DND-41 (cell line): ENCODE data around the gene CLN6.

Experiments used
- ATAC-seq: fragments of 200-7000 bp; cut with Tn5 transposase; 3 replicates; pipeline ENCODE4 v1.9.1; 2021; ENCODE audit warnings: low read depth; ENCODE audit not compliant: insufficient read depth
- DNase-seq: peaks from one replicate; pipeline ENCODE4 v3.0.0-alpha.2; 2020
- H2AFZ ChIP-seq: 2 replicates; pipeline ENCODE4 v1.6.0; 2012; ENCODE audit warnings: low read depth, low read length
- H3K27ac ChIP-seq: 2 replicates; pipeline ENCODE4 v1.5.1; 2012; ENCODE audit warnings: low read length, inconsistent platforms
- H3K27me3 ChIP-seq: fragments of 200-600 bp; sonication (generic); 2 replicates; pipeline ENCODE4 v1.6.0; 2012; ENCODE audit warnings: low read length, mild to moderate bottlenecking, inconsistent platforms; ENCODE audit not compliant: insufficient read depth, poor library complexity
- H3K36me3 ChIP-seq: 2 replicates; pipeline ENCODE4 v1.5.1; 2012; ENCODE audit warnings: low read length, inconsistent platforms; ENCODE audit not compliant: insufficient read depth
- H3K4me1 ChIP-seq: 2 replicates; pipeline ENCODE4 v1.5.1; 2012; ENCODE audit warnings: mild to moderate bottlenecking, low read length; ENCODE audit not compliant: insufficient read depth
- H3K4me2 ChIP-seq: 2 replicates; pipeline ENCODE4 v1.6.0; 2012; ENCODE audit warnings: mild to moderate bottlenecking, moderate library complexity, low read length, inconsistent platforms; ENCODE audit not compliant: insufficient read depth
- H3K4me3 ChIP-seq, 2 experiments: fragments of 200-600 bp in 1 of 2; shearing (Covaris generic) in 1 of 2; 2 replicates each; pipeline ENCODE4 v1.5.1; 2012 to 2016; ENCODE audit warnings: inconsistent platforms in 2 of 2, low read length in 2 of 2, mild to moderate bottlenecking in 2 of 2, low read depth in 1 of 2, moderate library complexity in 1 of 2
- H3K79me2 ChIP-seq: 2 replicates; pipeline ENCODE4 v1.6.0; 2012; ENCODE audit warnings: low read length, inconsistent platforms; ENCODE audit not compliant: insufficient read depth
- H3K9ac ChIP-seq: 2 replicates; pipeline ENCODE4 v1.6.0; 2012; ENCODE audit warnings: low read depth, mild to moderate bottlenecking, inconsistent platforms, low read length, moderate library complexity
- H3K9me3 ChIP-seq: 2 replicates; pipeline ENCODE4 v1.5.1; 2012; ENCODE audit warnings: low read length, moderate library complexity, mild to moderate bottlenecking, inconsistent platforms; ENCODE audit not compliant: insufficient read depth, severe bottlenecking
- H4K20me1 ChIP-seq: 2 replicates; pipeline ENCODE4 v1.6.0; 2012; ENCODE audit warnings: low read length; ENCODE audit not compliant: insufficient read depth
- EZH2 ChIP-seq: IDR thresholded peaks from 3 replicates; pipeline ENCODE4 v1.6.1; 2012; ENCODE audit warnings: borderline replicate concordance, low read depth, mild to moderate bottlenecking, moderate library complexity, low read length, inconsistent platforms; ENCODE audit not compliant: severe bottlenecking
- TF ChIP-seq, protein P1 (sequence below): IDR thresholded peaks from 2 replicates; pipeline ENCODE4 v1.5.1; 2012; ENCODE audit warnings: borderline replicate concordance, low read length, moderate library complexity, mild to moderate bottlenecking; ENCODE audit not compliant: poor library complexity, severe bottlenecking; ENCODE audit errors: extremely low read depth

CLN6 gene

DNA sequence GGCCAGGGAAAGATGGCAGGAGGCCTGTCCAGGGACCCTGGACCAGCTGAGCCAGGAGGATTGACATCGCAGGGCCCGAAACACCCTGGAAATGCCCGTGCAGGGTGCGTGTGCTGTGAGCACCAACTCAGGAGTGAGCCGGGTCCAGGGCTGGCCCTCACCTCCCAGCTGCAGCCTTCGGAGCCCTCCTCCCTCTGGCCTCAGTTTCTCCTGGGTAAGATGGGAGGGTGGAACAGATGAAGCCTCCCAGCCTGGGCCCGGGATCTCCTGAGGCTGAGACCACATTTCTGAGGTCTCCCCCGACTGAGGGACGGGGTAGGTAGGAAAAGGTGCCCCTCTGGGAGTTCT is 19.1 kb downstream of the CLN6 start:
- H3K4me2 ChIP-seq = no peak overlapping the region

GRCh38 chr15:68209735-68210408 is 19.7 kb downstream of the CLN6 start:
- Histone ChIP-seq H3K27ac (no peak overlapping the region), H3K9ac (no peak overlapping the region), H4K20me1 (peaks cover 51% of the 10 kb centered on the region), H3K9me3 (no peaks in the 10 kb centered on the region), H3K27me3 (no peaks in the 10 kb centered on the region), H3K4me3 (no peak overlapping the region), H3K4me1 (no peaks in the 10 kb centered on the region), H2AFZ (no peak overlapping the region), H3K36me3 (peaks cover 54% of the 10 kb centered on the region), H3K4me2 (no peak overlapping the region), H3K79me2 (peaks cover 34% of the 10 kb centered on the region)
- ATAC-seq = no peak
- DNase-seq = no peak
- no peak for TF ChIP-seq EZH2
- TF ChIP-seq, protein P1, sequence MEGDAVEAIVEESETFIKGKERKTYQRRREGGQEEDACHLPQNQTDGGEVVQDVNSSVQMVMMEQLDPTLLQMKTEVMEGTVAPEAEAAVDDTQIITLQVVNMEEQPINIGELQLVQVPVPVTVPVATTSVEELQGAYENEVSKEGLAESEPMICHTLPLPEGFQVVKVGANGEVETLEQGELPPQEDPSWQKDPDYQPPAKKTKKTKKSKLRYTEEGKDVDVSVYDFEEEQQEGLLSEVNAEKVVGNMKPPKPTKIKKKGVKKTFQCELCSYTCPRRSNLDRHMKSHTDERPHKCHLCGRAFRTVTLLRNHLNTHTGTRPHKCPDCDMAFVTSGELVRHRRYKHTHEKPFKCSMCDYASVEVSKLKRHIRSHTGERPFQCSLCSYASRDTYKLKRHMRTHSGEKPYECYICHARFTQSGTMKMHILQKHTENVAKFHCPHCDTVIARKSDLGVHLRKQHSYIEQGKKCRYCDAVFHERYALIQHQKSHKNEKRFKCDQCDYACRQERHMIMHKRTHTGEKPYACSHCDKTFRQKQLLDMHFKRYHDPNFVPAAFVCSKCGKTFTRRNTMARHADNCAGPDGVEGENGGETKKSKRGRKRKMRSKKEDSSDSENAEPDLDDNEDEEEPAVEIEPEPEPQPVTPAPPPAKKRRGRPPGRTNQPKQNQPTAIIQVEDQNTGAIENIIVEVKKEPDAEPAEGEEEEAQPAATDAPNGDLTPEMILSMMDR = no peak

More for the DNA sequence above, 19.1 kb downstream of the CLN6 start:
- no peaks in the 10 kb centered on the region for H3K9me3 ChIP-seq
- no peak overlapping the region for H3K4me3 ChIP-seq
- no peaks in the 10 kb centered on the region for H3K4me1 ChIP-seq
- H3K9ac ChIP-seq = no peak overlapping the region
- H2AFZ ChIP-seq = no peak overlapping the region
- no peaks in the 10 kb centered on the region for H3K27me3 ChIP-seq
- peaks cover 39% of the 10 kb centered on the region for H3K79me2 ChIP-seq
- ATAC-seq (no peak), DNase-seq (no peak)
- no peak overlapping the region for H3K27ac ChIP-seq
- H3K36me3 ChIP-seq = peaks cover 54% of the 10 kb centered on the region
- TF ChIP-seq, protein P1 = no peak
- no peak for TF ChIP-seq EZH2
- H4K20me1 ChIP-seq = peaks cover 55% of the 10 kb centered on the region

DNA sequence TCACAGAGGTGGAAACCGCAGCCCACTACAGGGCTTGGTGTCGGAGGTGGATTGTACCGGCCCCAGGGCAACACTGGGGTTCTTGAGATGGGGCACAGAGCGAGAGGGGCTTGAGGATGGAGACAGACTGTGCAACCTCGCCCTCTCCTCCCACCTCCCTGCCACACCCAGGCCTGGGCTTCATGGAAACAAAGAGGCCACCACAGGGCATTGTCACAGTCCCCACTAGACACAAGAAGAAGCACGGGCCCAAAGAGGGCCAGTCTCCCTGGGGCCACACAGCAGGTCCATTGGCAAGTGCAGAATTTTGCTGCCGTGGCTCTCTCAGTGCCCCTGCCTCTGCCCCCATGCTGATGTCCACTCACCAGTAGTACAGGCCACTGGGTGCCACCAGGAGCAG is 20.3 kb downstream of the CLN6 start:
- Histone ChIP-seq H3K9me3 (no peaks in the 10 kb centered on the region), H3K4me3 (no peak overlapping the region), H3K36me3 (peaks cover 54% of the 10 kb centered on the region), H3K27ac (no peak overlapping the region), H4K20me1 (peaks cover 47% of the 10 kb centered on the region), H3K27me3 (no peaks in the 10 kb centered on the region), H3K9ac (no peak overlapping the region), H3K79me2 (peaks cover 29% of the 10 kb centered on the region), H3K4me2 (no peak overlapping the region), H3K4me1 (no peaks in the 10 kb centered on the region), H2AFZ (no peak overlapping the region)
- TF ChIP-seq EZH2 = no peak
- TF ChIP-seq, protein P1 = no peak
- ATAC-seq = no peak
- no peak for DNase-seq
